ENCODE data around the gene CPED1.
"Not testable (repeated sequence)": the region's sequence is repeated elsewhere in the genome, so short reads cannot be mapped to it uniquely, and the experiment has no call there.

CPED1 gene

DNA sequence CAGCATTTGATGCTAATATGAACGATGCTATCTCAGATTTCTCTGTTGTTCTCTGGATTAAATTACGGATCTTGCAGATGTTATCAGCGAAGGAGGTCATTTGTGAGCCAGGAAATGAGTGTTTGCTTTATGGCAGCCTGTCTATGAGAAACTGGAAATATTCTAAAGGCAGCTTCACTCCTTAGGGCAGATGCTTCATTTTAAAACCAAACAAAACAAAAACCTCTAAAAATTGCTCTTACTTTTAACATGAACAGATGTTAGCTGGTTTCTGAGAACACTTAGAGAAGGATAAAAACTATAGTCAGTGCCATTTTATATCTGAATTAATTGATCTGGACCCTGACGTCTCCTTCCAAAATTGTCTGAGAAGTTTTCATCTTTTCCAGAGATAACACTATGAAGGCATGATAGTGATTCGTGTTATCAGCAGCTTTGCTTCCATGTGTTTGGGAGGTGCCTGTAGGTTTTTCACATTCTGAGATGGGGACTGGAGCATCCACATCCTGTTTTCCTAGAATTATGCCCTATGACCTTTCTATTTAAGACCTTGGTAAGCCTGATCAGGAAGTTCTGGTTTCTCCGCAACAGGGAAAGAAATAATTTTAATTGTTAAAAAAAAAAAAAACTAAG is 53.1 kb downstream of the CPED1 start:
- DNase-seq (ENCODE audit: low read depth), result no peak

- DNase-seq (ENCODE audit: low read depth), result no peak
These were observed 53.7 kb downstream of the CPED1 start for GRCh38 chr7:121042195-121042594.

- DNase-seq (ENCODE audit: low read depth), result no peak
These were observed 54.4 kb downstream of the CPED1 start for GRCh38 chr7:121042899-121043298.

GRCh38 chr7:121043314-121044234 is 55.1 kb downstream of the CPED1 start:
- no peak for DNase-seq (ENCODE audit: low read depth)

GRCh38 chr7:121045090-121045489 is 56.6 kb downstream of the CPED1 start:
- no peak for DNase-seq (ENCODE audit: low read depth)

DNA sequence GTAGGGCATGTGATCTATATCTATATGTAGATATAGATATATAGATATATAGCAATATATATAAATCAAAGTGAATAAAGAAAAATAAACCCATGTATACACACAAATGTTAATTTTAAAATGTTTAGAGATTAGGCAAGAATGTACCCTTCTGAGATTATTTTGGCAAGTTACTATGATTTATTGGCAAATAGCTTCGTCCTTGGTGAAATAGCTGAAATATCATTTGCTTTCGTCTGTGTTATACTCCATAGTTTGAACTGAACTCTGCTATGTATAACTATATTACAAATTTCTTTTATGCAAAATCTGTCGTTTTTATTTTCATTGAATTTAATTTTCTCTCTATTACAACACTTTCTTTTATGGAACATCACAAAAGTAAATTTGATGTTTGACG is 57.5 kb downstream of the CPED1 start:
- no peak for DNase-seq (ENCODE audit: low read depth)

- no peak for DNase-seq (ENCODE audit: low read depth)
These were observed 58.5 kb downstream of the CPED1 start for GRCh38 chr7:121046893-121047468.

DNA sequence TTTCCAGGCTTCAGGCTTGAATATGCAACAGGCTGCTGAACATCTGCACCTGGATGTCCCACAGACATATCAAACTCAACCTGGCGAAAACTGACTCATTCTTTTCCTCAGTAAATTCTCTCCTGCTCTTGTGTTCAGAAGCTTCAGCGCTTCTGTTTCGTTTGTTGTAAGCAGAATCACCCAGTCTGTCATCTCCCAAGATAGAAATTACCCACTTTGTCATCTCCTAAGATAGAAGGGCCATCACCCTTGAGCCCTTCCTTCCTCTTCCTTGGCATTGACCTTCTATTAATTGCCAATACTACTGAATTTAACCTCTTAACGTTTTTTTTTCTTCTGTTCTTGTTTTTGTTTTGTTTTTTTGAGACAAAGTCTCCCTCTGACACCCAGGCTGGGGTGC is 59.7 kb downstream of the CPED1 start:
- no peak for DNase-seq (ENCODE audit: low read depth)

- DNase-seq (ENCODE audit: low read depth), result no peak
These were observed 60.7 kb downstream of the CPED1 start for GRCh38 chr7:121049028-121049791.

DNA sequence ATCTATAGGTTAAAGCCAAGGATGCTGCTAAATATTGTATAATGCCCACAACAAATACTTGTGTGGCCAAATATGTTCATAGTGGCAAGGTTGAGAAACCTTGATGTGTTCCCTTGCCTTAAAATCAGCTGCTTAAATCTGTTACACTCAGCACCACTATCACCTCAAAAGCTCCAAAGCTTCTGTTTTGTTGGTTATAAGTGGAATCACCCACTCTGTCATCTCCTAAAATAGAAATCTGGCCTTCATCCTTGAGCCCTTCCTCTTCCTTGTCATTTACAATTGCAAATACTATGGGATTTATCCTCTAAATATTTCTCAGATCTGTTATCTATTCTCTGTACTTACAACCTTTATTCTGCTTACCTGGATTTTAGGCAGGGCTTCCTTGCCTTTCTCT is 61.4 kb downstream of the CPED1 start:
- no peak for DNase-seq (ENCODE audit: low read depth)

GRCh38 chr7:121053219-121053618 is 64.7 kb downstream of the CPED1 start:
- DNase-seq (ENCODE audit: low read depth), result no peak

DNA sequence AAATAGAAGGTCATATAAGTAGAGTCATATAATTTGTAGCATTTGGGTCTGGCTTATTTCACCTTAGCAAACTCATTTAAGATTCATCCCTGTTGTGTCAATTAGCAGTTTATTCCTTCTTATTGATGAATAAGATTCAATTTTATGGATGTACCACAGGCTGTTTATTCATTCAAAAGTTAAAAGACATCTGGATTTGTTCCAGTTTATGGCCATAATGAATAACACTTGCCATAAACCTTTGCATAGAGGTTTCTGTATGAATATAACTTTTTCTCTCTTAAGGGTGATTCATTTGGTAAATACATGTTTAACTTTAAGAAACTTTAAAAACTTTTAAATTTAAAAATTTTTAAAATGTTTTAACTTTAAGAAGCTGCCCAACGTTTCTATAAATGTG is 66.4 kb downstream of the CPED1 start:
- DNase-seq (ENCODE audit: low read depth), result no peak

- DNase-seq (ENCODE audit: low read depth), result no peak
These were observed 69.4 kb downstream of the CPED1 start for GRCh38 chr7:121057878-121058277.

GRCh38 chr7:121058975-121059374 is 70.5 kb downstream of the CPED1 start:
- DNase-seq (ENCODE audit: low read depth), result no peak

GRCh38 chr7:121059979-121060509 is 71.5 kb downstream of the CPED1 start:
- not testable (repeated sequence) for DNase-seq (ENCODE audit: low read depth)

- DNase-seq (ENCODE audit: low read depth), result no peak
These were observed 73.4 kb downstream of the CPED1 start for GRCh38 chr7:121061677-121062582.

DNA sequence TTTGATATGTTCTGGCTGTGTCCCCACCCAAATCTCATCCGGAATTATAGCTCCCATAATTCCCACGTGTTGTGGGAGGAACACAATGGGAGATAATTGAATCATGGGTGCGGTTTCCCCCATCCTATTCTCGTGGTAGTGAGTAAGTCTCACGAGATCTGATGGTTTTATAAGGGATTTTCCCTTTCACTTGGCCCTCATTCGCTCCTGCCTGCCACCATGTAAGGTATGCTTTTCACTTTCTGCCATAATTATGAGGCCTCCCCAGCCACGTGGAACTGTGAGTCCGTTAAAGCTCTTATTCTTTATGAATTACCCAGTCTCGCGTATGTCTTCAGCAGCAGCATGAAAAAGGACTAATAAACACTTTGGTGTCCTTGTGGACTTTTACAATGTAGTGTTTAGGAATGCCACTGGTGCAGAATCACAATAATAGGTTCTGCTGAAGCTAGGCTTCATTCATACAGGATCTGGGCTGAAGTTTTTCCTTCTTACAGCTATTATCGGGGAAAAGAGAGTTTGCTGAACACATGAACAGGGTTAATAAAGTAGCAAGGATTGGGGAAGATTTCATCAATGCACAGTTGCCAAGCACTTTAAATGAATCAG is 74.3 kb downstream of the CPED1 start:
- no peak for DNase-seq (ENCODE audit: low read depth)

DNA sequence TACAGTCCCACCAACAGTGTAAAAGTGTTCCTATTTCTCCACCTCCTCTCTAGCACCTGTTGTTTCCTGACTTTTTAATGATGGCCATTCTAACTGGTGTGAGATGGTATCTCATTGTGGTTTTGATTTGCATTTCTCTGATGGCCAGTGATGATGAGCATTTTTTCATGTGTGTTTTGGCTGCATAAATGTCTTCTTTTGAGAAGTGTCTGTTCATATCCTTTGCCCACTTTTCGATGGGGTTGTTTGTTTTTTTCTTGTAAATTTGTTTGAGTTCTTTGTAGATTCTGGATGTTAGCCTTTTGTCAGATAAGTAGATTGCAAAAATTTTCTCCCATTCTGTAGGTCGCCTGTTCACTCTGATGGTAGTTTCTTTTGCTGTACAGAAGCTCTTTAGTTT is 79.2 kb downstream of the CPED1 start:
- not testable (repeated sequence) for DNase-seq (ENCODE audit: low read depth)

GRCh38 chr7:121069346-121070100 is 81.0 kb downstream of the CPED1 start:
- no peak for DNase-seq (ENCODE audit: low read depth)

DNA sequence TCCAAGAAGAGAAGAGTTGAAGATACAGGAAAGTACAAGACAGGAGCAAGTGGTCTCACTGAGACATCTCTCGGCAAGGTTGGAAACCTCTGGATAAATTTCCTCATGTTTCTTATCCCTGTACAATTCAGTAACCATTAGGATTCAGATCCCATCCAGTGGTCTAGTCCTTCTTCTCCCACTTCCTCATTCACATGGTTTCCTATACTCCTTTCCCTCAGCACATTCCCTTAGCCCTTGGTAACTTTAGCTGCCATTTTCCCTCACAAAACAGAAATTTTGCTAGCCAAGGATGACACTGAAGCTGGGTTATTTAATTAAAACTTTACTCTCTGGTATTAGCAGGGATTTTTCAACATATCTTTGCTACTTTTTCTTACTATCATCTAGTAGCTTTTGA is 82.6 kb downstream of the CPED1 start:
- DNase-seq (ENCODE audit: low read depth), result no peak

Measured in stimulated activated CD8-positive, alpha-beta memory T cell treated with anti-CD3 and anti-CD28 coated beads, Interleukin-12 subunit alpha, Interleukin-12 subunit beta, amount 100 ng/mL, for 1 hour (primary cell).